ENCODE measurements around the gene BTBD16.

BTBD16 gene

GRCh38 chr10:122336961-122337360 lies 65.9 kb downstream of the BTBD16 start:
- Histone ChIP-seq H3K9ac (ENCODE audit: low read length) (no peak overlapping the region), H4K12ac (ENCODE audit: low read depth, low read length) (no peak overlapping the region), H3K9me3 (ENCODE audit: insufficient read depth, low read depth, low read length) (no peaks in the 10 kb centered on the region), H3K14ac (ENCODE audit: low read length) (no peak overlapping the region), H3K4me2 (ENCODE audit: low read length) (no peak overlapping the region), H3K79me1 (ENCODE audit: low read length) (no peaks in the 10 kb centered on the region), H3K4me1 (ENCODE audit: control insufficient read depth in 1 of 2, insufficient read depth in 2 of 2, low read length in 2 of 2) (peaks cover 0 to 4% of the 10 kb centered on the region in 2 experiments), H2AK5ac (ENCODE audit: low read length) (no peak overlapping the region), H2AFZ (ENCODE audit: insufficient read depth, low read length, poor library complexity) (no peak overlapping the region), H2BK5ac (ENCODE audit: low read depth, low read length, poor library complexity) (no peak overlapping the region), H3K18ac (ENCODE audit: low read length) (no peak overlapping the region), H3K4ac (ENCODE audit: low read depth, low read length) (no peak overlapping the region), H3K79me2 (ENCODE audit: control insufficient read depth, insufficient read depth, low read length, poor library complexity) (no peaks in the 10 kb centered on the region), H3K27ac (ENCODE audit: low read depth, low read length) (no peak overlapping the region), H2BK120ac (ENCODE audit: insufficient read depth, low read length, poor library complexity) (no peak overlapping the region), H3K4me3 (ENCODE audit: low read depth, low read length) (no peak overlapping the region), H3K27me3 (ENCODE audit: insufficient read depth, low read length) (no peaks in the 10 kb centered on the region), H2BK12ac (ENCODE audit: low read length) (no peak overlapping the region), H4K91ac (ENCODE audit: low read depth, low read length) (no peak overlapping the region), H4K8ac (ENCODE audit: low read depth, low read length) (no peak overlapping the region), H3K23ac (ENCODE audit: low read length) (no peak overlapping the region), H3K36me3 (ENCODE audit: control insufficient read depth in 1 of 2, insufficient read depth in 2 of 2, low read length in 2 of 2) (no peaks in the 10 kb centered on the region)
- peak; percentile 11 to 21 for DNase-seq
- no CpG with 5 or more reads among the region's 3 CpGs for WGBS (ENCODE audit: extremely low coverage, insufficient coverage, insufficient read length)

GRCh38 chr10:122338609-122339441 lies 67.7 kb downstream of the BTBD16 start:
- DNase-seq = no peak
- Histone ChIP-seq H3K18ac (ENCODE audit: low read length) (no peak overlapping the region), H3K79me2 (ENCODE audit: control insufficient read depth, insufficient read depth, low read length, poor library complexity) (no peaks in the 10 kb centered on the region), H3K27ac (ENCODE audit: low read depth, low read length) (no peak overlapping the region), H2BK12ac (ENCODE audit: low read length) (no peak overlapping the region), H2AFZ (ENCODE audit: insufficient read depth, low read length, poor library complexity) (no peak overlapping the region), H3K9ac (ENCODE audit: low read length) (no peak overlapping the region), H3K9me3 (ENCODE audit: insufficient read depth, low read depth, low read length) (no peaks in the 10 kb centered on the region), H3K23ac (ENCODE audit: low read length) (no peak overlapping the region), H4K91ac (ENCODE audit: low read depth, low read length) (no peak overlapping the region), H3K4me2 (ENCODE audit: low read length) (no peak overlapping the region), H3K4me3 (ENCODE audit: low read depth, low read length) (no peak overlapping the region), H3K4me1 (ENCODE audit: control insufficient read depth in 1 of 2, insufficient read depth in 2 of 2, low read length in 2 of 2) (peaks cover 0 to 6% of the 10 kb centered on the region in 2 experiments), H4K8ac (ENCODE audit: low read depth, low read length) (no peak overlapping the region), H3K14ac (ENCODE audit: low read length) (no peak overlapping the region), H3K4ac (ENCODE audit: low read depth, low read length) (no peak overlapping the region), H2BK5ac (ENCODE audit: low read depth, low read length, poor library complexity) (no peak overlapping the region), H3K79me1 (ENCODE audit: low read length) (no peaks in the 10 kb centered on the region), H2BK120ac (ENCODE audit: insufficient read depth, low read length, poor library complexity) (no peak overlapping the region), H3K36me3 (ENCODE audit: control insufficient read depth in 1 of 2, insufficient read depth in 2 of 2, low read length in 2 of 2) (no peaks in the 10 kb centered on the region), H3K27me3 (ENCODE audit: insufficient read depth, low read length) (no peaks in the 10 kb centered on the region), H4K12ac (ENCODE audit: low read depth, low read length) (no peak overlapping the region), H2AK5ac (ENCODE audit: low read length) (no peak overlapping the region)
- no CpG with 5 or more reads among the region's 15 CpGs for WGBS (ENCODE audit: extremely low coverage, insufficient coverage, insufficient read length)

GRCh38 chr10:122341141-122341810 lies 70.2 kb downstream of the BTBD16 start:
- H3K36me3 ChIP-seq (ENCODE audit: control insufficient read depth in 1 of 2, insufficient read depth in 2 of 2, low read length in 2 of 2) = no peaks in the 10 kb centered on the region
- no peaks in the 10 kb centered on the region for H3K27me3 ChIP-seq (ENCODE audit: insufficient read depth, low read length)
- H3K4me2 ChIP-seq (ENCODE audit: low read length) = no peak overlapping the region
- no peak overlapping the region for H3K23ac ChIP-seq (ENCODE audit: low read length)
- no peak overlapping the region for H3K18ac ChIP-seq (ENCODE audit: low read length)
- no peak overlapping the region for H2BK12ac ChIP-seq (ENCODE audit: low read length)
- no peak overlapping the region for H3K9ac ChIP-seq (ENCODE audit: low read length)
- no peak overlapping the region for H2AFZ ChIP-seq (ENCODE audit: insufficient read depth, low read length, poor library complexity)
- H2BK5ac ChIP-seq (ENCODE audit: low read depth, low read length, poor library complexity) = no peak overlapping the region
- whole genome bisulfite sequencing (ENCODE audit: extremely low coverage, insufficient coverage, insufficient read length) = no CpG with 5 or more reads among the region's 11 CpGs
- H4K91ac ChIP-seq (ENCODE audit: low read depth, low read length) = no peak overlapping the region
- H2BK120ac ChIP-seq (ENCODE audit: insufficient read depth, low read length, poor library complexity) = no peak overlapping the region
- no peak overlapping the region for H3K4me3 ChIP-seq (ENCODE audit: low read depth, low read length)
- peaks cover 2% of the 10 kb centered on the region for H3K79me1 ChIP-seq (ENCODE audit: low read length)
- H3K9me3 ChIP-seq (ENCODE audit: insufficient read depth, low read depth, low read length) = peaks cover 1% of the 10 kb centered on the region
- H3K4me1 ChIP-seq (ENCODE audit: control insufficient read depth in 1 of 2, insufficient read depth in 2 of 2, low read length in 2 of 2) = peaks cover 3 to 17% of the 10 kb centered on the region in 2 experiments
- no peak overlapping the region for H3K14ac ChIP-seq (ENCODE audit: low read length)
- no peak overlapping the region for H4K12ac ChIP-seq (ENCODE audit: low read depth, low read length)
- no peak overlapping the region for H3K4ac ChIP-seq (ENCODE audit: low read depth, low read length)
- no peak overlapping the region for H3K27ac ChIP-seq (ENCODE audit: low read depth, low read length)
- H4K8ac ChIP-seq (ENCODE audit: low read depth, low read length) = no peak overlapping the region
- H3K79me2 ChIP-seq (ENCODE audit: control insufficient read depth, insufficient read depth, low read length, poor library complexity) = no peaks in the 10 kb centered on the region
- H2AK5ac ChIP-seq (ENCODE audit: low read length) = no peak overlapping the region
- DNase-seq = peak; percentile 81 to 94

GRCh38 chr10:122342293-122343134 lies 71.4 kb downstream of the BTBD16 start:
- H3K9me3 ChIP-seq (ENCODE audit: insufficient read depth, low read depth, low read length) = peaks cover 5% of the 10 kb centered on the region
- H2BK12ac ChIP-seq (ENCODE audit: low read length) = no peak overlapping the region
- no peak overlapping the region for H2BK120ac ChIP-seq (ENCODE audit: insufficient read depth, low read length, poor library complexity)
- H3K4me3 ChIP-seq (ENCODE audit: low read depth, low read length) = no peak overlapping the region
- peak in 1 of 2 donors; percentile 64 for DNase-seq
- H4K12ac ChIP-seq (ENCODE audit: low read depth, low read length) = no peak overlapping the region
- H3K36me3 ChIP-seq (ENCODE audit: control insufficient read depth in 1 of 2, insufficient read depth in 2 of 2, low read length in 2 of 2) = no peaks in the 10 kb centered on the region
- H4K8ac ChIP-seq (ENCODE audit: low read depth, low read length) = no peak overlapping the region
- no peaks in the 10 kb centered on the region for H3K27me3 ChIP-seq (ENCODE audit: insufficient read depth, low read length)
- H3K79me1 ChIP-seq (ENCODE audit: low read length) = peaks cover 2% of the 10 kb centered on the region
- H4K91ac ChIP-seq (ENCODE audit: low read depth, low read length) = no peak overlapping the region
- no peak overlapping the region for H3K18ac ChIP-seq (ENCODE audit: low read length)
- H3K14ac ChIP-seq (ENCODE audit: low read length) = no peak overlapping the region
- H2AFZ ChIP-seq (ENCODE audit: insufficient read depth, low read length, poor library complexity) = no peak overlapping the region
- H3K27ac ChIP-seq (ENCODE audit: low read depth, low read length) = no peak overlapping the region
- no peak overlapping the region for H3K4me2 ChIP-seq (ENCODE audit: low read length)
- H3K9ac ChIP-seq (ENCODE audit: low read length) = peak overlapping the region; percentile 21
- no peak overlapping the region for H2BK5ac ChIP-seq (ENCODE audit: low read depth, low read length, poor library complexity)
- no CpG with 5 or more reads among the region's 8 CpGs for WGBS (ENCODE audit: extremely low coverage, insufficient coverage, insufficient read length)
- H3K79me2 ChIP-seq (ENCODE audit: control insufficient read depth, insufficient read depth, low read length, poor library complexity) = no peaks in the 10 kb centered on the region
- H3K23ac ChIP-seq (ENCODE audit: low read length) = peak overlapping the region; percentile 37
- no peak overlapping the region for H3K4ac ChIP-seq (ENCODE audit: low read depth, low read length)
- H2AK5ac ChIP-seq (ENCODE audit: low read length) = no peak overlapping the region
- peaks cover 3 to 17% of the 10 kb centered on the region in 2 experiments for H3K4me1 ChIP-seq (ENCODE audit: control insufficient read depth in 1 of 2, insufficient read depth in 2 of 2, low read length in 2 of 2)

All from trophoblast cell (in vitro differentiated cells and primary cell).